GM23338 (cell line): ENCODE results near the gene UBC. TPM values are rescaled to one million over a fixed set of nuclear protein-coding genes. Genes with fewer than 3 reads are reported as not detected.
A peak's percentile ranks its signal among the peaks of the same experiment; 100 is the strongest.

ENCODE experiments used
- ATAC-seq: fragments of 200-7000 bp; cut with Tn5 transposase; 3 replicates; pipeline ENCODE4 v1.9.1; 2020
- DNase-seq: peaks from one replicate; pipeline ENCODE4 v3.0.0-alpha.2; 2015; ENCODE audit warnings: low spot score
- H2AFZ ChIP-seq: fragments of 200-600 bp; sonication (generic); 2 replicates; pipeline ENCODE4 v1.8.0; 2016; ENCODE audit warnings: antibody characterized with exemption, mild to moderate bottlenecking, moderate library complexity
- H3F3A ChIP-seq: fragments of 200-600 bp; sonication (generic); replicated peaks from 2 replicates; pipeline ENCODE4 v1.8.0; 2017; ENCODE audit warnings: antibody characterized with exemption, mixed run types, low read depth
- H3K27ac ChIP-seq: fragments of 200-600 bp; sonication (generic); 2 replicates; pipeline ENCODE4 v1.6.1; 2016; ENCODE audit warnings: low read depth
- H3K27me3 ChIP-seq: fragments of 200-600 bp; sonication (generic); 2 replicates; pipeline ENCODE4 v1.8.0; 2016; ENCODE audit warnings: mild to moderate bottlenecking, mixed run types, moderate library complexity; ENCODE audit not compliant: insufficient read depth
- H3K36me3 ChIP-seq: fragments of 200-600 bp; sonication (generic); 2 replicates; pipeline ENCODE4 v1.8.0; 2016; ENCODE audit warnings: mild to moderate bottlenecking; ENCODE audit not compliant: insufficient read depth
- H3K4me1 ChIP-seq: fragments of 200-600 bp; sonication (generic); 2 replicates; pipeline ENCODE4 v1.8.0; 2016; ENCODE audit warnings: mild to moderate bottlenecking, moderate library complexity; ENCODE audit not compliant: insufficient read depth
- H3K4me2 ChIP-seq: fragments of 200-600 bp; sonication (generic); 2 replicates; pipeline ENCODE4 v1.7.1; 2017; ENCODE audit warnings: mixed run types
- H3K4me3 ChIP-seq: fragments of 200-600 bp; sonication (generic); 2 replicates; pipeline ENCODE4 v1.6.1; 2016; ENCODE audit warnings: mixed run types
- H3K79me2 ChIP-seq: fragments of 200-600 bp; sonication (generic); replicated peaks from 2 replicates; pipeline ENCODE4 v1.8.0; 2017; ENCODE audit warnings: mild to moderate bottlenecking; ENCODE audit not compliant: insufficient read depth
- H3K9me2 ChIP-seq: fragments of 200-600 bp; sonication (generic); 2 replicates; pipeline ENCODE4 v1.8.0; 2017; ENCODE audit not compliant: insufficient read depth
- H4K20me1 ChIP-seq: fragments of 200-600 bp; sonication (generic); replicated peaks from 2 replicates; pipeline ENCODE4 v1.8.0; 2017; ENCODE audit warnings: mild to moderate bottlenecking; ENCODE audit not compliant: insufficient read depth
- H3K27ac Mint-ChIP-seq: 2 replicates; pipeline ENCODE4 v1.8.0; 2020; ENCODE audit warnings: inconsistent platforms, mild to moderate bottlenecking, moderate library complexity, mixed read lengths
- H3K27me3 Mint-ChIP-seq: 3 replicates; pipeline ENCODE4 v1.8.0; 2022; ENCODE audit warnings: low read depth, mild to moderate bottlenecking, moderate library complexity, mixed read lengths, inconsistent platforms; ENCODE audit not compliant: insufficient read depth, poor library complexity
- H3K36me3 Mint-ChIP-seq: 3 replicates; pipeline ENCODE4 v1.8.0; 2021; ENCODE audit warnings: low read depth, mild to moderate bottlenecking, inconsistent platforms, moderate library complexity, mixed read lengths
- H3K4me1 Mint-ChIP-seq: 3 replicates; pipeline ENCODE4 v1.8.0; 2020; ENCODE audit warnings: mild to moderate bottlenecking, inconsistent platforms, mixed read lengths
- H3K4me3 Mint-ChIP-seq: 3 replicates; pipeline ENCODE4 v1.8.0; 2021; ENCODE audit warnings: moderate library complexity, mild to moderate bottlenecking, inconsistent platforms, mixed read lengths
- H3K9me3 Mint-ChIP-seq: 3 replicates; pipeline ENCODE4 v1.8.0; 2020; ENCODE audit warnings: moderate library complexity, mild to moderate bottlenecking, inconsistent platforms, mixed read lengths
- CREB1 ChIP-seq: fragments of 250-450 bp; sonication (Bioruptor Pico); IDR thresholded peaks from 2 replicates; pipeline ENCODE4 v1.5.0; 2020; ENCODE audit warnings: low read depth, mild to moderate bottlenecking, moderate library complexity
- EZH2 ChIP-seq: fragments of 200-600 bp; sonication (generic); IDR thresholded peaks from one replicate; pipeline ENCODE4 v1.8.0; 2017; ENCODE audit warnings: antibody characterized with exemption, mild to moderate bottlenecking, low read depth; ENCODE audit not compliant: unreplicated experiment
- EZH2phosphoT487 ChIP-seq: fragments of 200-600 bp; sonication (generic); IDR thresholded peaks from one replicate; pipeline ENCODE4 v1.8.1; 2018; ENCODE audit warnings: antibody characterized with exemption; ENCODE audit not compliant: unreplicated experiment
- NANOG ChIP-seq: IDR thresholded peaks from 2 replicates; pipeline ENCODE4 v1.6.1; 2016; ENCODE audit warnings: antibody characterized with exemption, borderline replicate concordance
- STAT1 ChIP-seq: IDR thresholded peaks from one replicate; pipeline ENCODE4 v1.6.1; 2016; ENCODE audit warnings: antibody characterized with exemption; ENCODE audit not compliant: unreplicated experiment
- ZNF114 ChIP-seq: fragments of 250-450 bp; sonication (Bioruptor Pico); IDR thresholded peaks from 2 replicates; pipeline ENCODE4 v1.5.0; 2020; ENCODE audit warnings: mild to moderate bottlenecking, moderate library complexity
- ZNF331 ChIP-seq: fragments of 250-450 bp; sonication (Bioruptor Pico); IDR thresholded peaks from 2 replicates; pipeline ENCODE4 v1.5.0; 2020; ENCODE audit warnings: low read depth, mild to moderate bottlenecking, moderate library complexity
- polyA plus RNA-seq: library from polyadenylated mRNA; unstranded; fragments of >200 nt; fragmentation: Nextera tagmentation; extraction: Ambion mirVana; gene quantifications from 2 replicates; pipeline ENCODE4 v1.2.1, GENCODE V29; 2016
- total RNA-seq: library from RNA; depleted of rRNA; stranded (reverse); fragments of >200 nt; shearing (Covaris generic); gene quantifications from 2 replicates; pipeline ENCODE4 v1.2.3, GENCODE V29; 2014
- TF ChIP-seq, protein P1 (sequence below), 2 experiments: fragments of 200-600 bp in 1 of 2; sonication (generic) in 1 of 2; conservative IDR thresholded peaks; 2 replicates each; pipeline versions ENCODE4 v1.5.1 to v1.6.1; 2016 to 2017; ENCODE audit warnings: antibody characterized with exemption in 2 of 2, low read depth in 2 of 2, mild to moderate bottlenecking in 2 of 2, moderate library complexity in 1 of 2
- TF ChIP-seq, protein P2 (sequence below): IDR thresholded peaks from 2 replicates; pipeline ENCODE4 v1.6.1; 2016; ENCODE audit warnings: antibody characterized with exemption
- TF ChIP-seq, protein P3 (sequence below): fragments of 250-450 bp; sonication (Bioruptor Pico); IDR thresholded peaks from 2 replicates; pipeline ENCODE4 v1.5.0; 2020; ENCODE audit warnings: mild to moderate bottlenecking, moderate library complexity

The UBC gene
- total and polyA plus RNA-seq, 2 experiments from 2014 or later, result 511 to 665 TPM

DNA sequence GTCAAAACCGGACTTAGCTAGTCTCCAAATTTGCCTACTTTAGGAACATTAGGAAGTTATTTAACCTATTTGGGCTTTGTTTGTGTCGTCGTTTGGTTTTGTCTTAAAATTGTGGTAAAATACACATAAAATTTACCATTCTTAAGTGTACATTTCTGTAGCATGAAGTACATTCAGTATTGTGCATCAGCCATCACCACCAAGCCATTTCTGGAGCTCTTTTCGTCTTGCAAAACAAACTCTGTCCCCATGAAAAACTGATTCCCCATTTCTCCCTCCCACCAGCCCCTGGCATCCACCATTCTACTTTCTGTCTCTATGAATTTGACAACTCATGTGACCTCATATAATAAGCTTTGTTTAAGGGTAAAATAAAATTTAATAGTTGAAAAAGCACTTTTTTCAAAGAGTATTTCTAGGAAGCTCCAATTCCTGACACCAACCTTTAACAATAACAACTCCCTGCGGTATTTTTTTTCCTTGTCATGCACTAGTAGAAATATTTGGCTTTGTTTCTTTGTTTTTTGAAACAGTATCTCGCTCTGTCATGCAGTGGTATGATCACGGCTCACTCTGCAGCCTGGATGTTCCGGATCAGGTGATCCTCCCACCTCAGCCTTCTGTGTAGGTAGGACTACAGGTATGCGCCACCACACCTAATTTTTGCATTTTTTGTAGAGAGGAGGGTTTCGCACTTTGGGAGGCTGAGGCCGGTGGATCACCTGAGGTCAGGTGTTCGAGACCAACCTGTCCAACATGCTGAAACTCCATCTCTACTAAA lies 3.6 kb upstream of the UBC start (continued):
- TF ChIP-seq, protein P1, sequence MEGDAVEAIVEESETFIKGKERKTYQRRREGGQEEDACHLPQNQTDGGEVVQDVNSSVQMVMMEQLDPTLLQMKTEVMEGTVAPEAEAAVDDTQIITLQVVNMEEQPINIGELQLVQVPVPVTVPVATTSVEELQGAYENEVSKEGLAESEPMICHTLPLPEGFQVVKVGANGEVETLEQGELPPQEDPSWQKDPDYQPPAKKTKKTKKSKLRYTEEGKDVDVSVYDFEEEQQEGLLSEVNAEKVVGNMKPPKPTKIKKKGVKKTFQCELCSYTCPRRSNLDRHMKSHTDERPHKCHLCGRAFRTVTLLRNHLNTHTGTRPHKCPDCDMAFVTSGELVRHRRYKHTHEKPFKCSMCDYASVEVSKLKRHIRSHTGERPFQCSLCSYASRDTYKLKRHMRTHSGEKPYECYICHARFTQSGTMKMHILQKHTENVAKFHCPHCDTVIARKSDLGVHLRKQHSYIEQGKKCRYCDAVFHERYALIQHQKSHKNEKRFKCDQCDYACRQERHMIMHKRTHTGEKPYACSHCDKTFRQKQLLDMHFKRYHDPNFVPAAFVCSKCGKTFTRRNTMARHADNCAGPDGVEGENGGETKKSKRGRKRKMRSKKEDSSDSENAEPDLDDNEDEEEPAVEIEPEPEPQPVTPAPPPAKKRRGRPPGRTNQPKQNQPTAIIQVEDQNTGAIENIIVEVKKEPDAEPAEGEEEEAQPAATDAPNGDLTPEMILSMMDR (conservative IDR thresholded peaks at IDR 0.05; ENCODE audit: low read depth in 2 of 2), result no peak
- TF ChIP-seq, protein P2, sequence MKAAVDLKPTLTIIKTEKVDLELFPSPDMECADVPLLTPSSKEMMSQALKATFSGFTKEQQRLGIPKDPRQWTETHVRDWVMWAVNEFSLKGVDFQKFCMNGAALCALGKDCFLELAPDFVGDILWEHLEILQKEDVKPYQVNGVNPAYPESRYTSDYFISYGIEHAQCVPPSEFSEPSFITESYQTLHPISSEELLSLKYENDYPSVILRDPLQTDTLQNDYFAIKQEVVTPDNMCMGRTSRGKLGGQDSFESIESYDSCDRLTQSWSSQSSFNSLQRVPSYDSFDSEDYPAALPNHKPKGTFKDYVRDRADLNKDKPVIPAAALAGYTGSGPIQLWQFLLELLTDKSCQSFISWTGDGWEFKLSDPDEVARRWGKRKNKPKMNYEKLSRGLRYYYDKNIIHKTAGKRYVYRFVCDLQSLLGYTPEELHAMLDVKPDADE, result no peak
- TF ChIP-seq STAT1, result no peak

DNA sequence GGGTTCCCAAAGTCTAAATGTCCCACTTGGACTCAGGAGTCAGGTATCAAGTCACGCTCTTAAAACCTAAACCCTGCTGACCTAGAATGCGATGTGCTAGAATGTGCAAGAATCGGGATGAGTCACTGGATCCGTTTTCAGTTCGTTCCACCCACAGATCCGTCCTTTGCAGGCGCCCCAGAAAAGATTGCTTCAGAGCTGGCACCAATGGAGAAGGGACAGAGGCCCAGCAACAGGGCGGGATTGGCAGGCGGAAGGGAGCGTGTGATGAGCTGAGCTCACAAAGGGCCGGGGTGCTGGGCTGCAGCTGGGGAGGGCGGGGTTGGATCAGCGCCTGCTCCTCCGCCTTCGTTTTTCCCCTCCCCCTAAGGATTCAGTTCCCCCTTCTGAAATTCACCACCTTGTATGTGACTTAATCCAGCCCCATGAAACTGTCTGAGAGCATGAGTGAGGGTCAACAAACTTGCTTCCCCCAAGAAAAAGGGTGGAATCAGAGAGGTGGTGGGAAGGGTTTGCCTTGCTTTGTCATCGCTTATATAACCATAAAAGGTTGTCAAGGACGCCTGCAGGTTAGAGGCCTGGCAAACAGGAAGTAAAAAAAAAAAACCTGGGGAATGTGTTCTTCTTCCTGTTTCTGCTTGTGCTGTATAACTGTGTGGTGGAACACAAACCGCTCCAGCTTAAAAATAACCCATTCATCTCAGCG lies 2.8 kb upstream of the UBC start:
- Histone ChIP-seq H4K20me1 (peaks cover 4% of the 10 kb centered on the region), H3K4me2 (peak overlapping the region; percentile 88), H3K4me1 (peaks cover 46% of the 10 kb centered on the region), H3K4me3 (peak overlapping the region; percentile 95), H3K27ac (peak overlapping the region; percentile 90), H3K36me3 (peaks cover 2% of the 10 kb centered on the region; the same call in 1 of the 2 replicates), H3F3A (peaks cover 8% of the 10 kb centered on the region; the same call in 1 of the 2 replicates), H2AFZ (no peak overlapping the region), H3K9me2 (no peaks in the 10 kb centered on the region), H3K27me3 (no peaks in the 10 kb centered on the region), H3K79me2 (peaks cover 24% of the 10 kb centered on the region)
- H3K4me3 Mint-ChIP-seq, result peak overlapping the region; percentile 97
- ATAC-seq (peak; percentile 79), DNase-seq (peak; percentile 99)
- H3K4me1 Mint-ChIP-seq, result peaks cover 80% of the 10 kb centered on the region
- H3K27me3 Mint-ChIP-seq, result peaks cover 43% of the 10 kb centered on the region
- H3K9me3 Mint-ChIP-seq, result peaks cover 25% of the 10 kb centered on the region
- peak overlapping the region; percentile 98 for H3K27ac Mint-ChIP-seq
- H3K36me3 Mint-ChIP-seq, result peaks cover 24% of the 10 kb centered on the region
- TF ChIP-seq NANOG (0 out of 2 replicates have a peak, but pooled peaks have one; percentile 40), CREB1 (CRISPR knock-in tag) (peak; percentile 85), ZNF114 (CRISPR knock-in tag) (no peak), EZH2phosphoT487 (no peak), EZH2 (no peak), STAT1 (no peak), ZNF331 (CRISPR knock-in tag) (no peak)
- TF ChIP-seq, protein P1 (conservative IDR thresholded peaks at IDR 0.05; ENCODE audit: low read depth in 2 of 2), result no peak
- TF ChIP-seq, protein P3, sequence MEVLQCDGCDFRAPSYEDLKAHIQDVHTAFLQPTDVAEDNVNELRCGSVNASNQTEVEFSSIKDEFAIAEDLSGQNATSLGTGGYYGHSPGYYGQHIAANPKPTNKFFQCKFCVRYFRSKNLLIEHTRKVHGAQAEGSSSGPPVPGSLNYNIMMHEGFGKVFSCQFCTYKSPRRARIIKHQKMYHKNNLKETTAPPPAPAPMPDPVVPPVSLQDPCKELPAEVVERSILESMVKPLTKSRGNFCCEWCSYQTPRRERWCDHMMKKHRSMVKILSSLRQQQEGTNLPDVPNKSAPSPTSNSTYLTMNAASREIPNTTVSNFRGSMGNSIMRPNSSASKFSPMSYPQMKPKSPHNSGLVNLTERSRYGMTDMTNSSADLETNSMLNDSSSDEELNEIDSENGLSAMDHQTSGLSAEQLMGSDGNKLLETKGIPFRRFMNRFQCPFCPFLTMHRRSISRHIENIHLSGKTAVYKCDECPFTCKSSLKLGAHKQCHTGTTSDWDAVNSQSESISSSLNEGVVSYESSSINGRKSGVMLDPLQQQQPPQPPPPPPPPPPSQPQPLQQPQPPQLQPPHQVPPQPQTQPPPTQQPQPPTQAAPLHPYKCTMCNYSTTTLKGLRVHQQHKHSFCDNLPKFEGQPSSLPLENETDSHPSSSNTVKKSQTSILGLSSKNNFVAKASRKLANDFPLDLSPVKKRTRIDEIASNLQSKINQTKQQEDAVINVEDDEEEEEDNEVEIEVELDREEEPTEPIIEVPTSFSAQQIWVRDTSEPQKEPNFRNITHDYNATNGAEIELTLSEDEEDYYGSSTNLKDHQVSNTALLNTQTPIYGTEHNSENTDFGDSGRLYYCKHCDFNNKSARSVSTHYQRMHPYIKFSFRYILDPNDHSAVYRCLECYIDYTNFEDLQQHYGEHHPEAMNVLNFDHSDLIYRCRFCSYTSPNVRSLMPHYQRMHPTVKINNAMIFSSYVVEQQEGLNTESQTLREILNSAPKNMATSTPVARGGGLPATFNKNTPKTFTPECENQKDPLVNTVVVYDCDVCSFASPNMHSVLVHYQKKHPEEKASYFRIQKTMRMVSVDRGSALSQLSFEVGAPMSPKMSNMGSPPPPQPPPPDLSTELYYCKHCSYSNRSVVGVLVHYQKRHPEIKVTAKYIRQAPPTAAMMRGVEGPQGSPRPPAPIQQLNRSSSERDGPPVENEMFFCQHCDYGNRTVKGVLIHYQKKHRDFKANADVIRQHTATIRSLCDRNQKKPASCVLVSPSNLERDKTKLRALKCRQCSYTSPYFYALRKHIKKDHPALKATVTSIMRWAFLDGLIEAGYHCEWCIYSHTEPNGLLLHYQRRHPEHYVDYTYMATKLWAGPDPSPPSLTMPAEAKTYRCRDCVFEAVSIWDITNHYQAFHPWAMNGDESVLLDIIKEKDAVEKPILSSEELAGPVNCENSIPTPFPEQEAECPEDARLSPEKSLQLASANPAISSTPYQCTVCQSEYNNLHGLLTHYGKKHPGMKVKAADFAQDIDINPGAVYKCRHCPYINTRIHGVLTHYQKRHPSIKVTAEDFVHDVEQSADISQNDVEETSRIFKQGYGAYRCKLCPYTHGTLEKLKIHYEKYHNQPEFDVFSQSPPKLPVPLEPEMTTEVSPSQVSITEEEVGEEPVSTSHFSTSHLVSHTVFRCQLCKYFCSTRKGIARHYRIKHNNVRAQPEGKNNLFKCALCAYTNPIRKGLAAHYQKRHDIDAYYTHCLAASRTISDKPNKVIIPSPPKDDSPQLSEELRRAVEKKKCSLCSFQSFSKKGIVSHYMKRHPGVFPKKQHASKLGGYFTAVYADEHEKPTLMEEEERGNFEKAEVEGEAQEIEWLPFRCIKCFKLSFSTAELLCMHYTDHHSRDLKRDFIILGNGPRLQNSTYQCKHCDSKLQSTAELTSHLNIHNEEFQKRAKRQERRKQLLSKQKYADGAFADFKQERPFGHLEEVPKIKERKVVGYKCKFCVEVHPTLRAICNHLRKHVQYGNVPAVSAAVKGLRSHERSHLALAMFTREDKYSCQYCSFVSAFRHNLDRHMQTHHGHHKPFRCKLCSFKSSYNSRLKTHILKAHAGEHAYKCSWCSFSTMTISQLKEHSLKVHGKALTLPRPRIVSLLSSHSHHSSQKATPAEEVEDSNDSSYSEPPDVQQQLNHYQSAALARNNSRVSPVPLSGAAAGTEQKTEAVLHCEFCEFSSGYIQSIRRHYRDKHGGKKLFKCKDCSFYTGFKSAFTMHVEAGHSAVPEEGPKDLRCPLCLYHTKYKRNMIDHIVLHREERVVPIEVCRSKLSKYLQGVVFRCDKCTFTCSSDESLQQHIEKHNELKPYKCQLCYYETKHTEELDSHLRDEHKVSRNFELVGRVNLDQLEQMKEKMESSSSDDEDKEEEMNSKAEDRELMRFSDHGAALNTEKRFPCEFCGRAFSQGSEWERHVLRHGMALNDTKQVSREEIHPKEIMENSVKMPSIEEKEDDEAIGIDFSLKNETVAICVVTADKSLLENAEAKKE (CRISPR knock-in tag), result no peak
